CD14-positive monocyte (primary cell): Measurements from ENCODE around the gene FBLL1. TPM values are rescaled to one million over a fixed set of nuclear protein-coding genes. Genes with fewer than 3 reads are reported as not detected.

Experiments
- DNase-seq, 3 donors: peaks; one replicate each; pipeline ENCODE4 v3.0.0-alpha.2; 2011 to 2022
- H2AFZ ChIP-seq: 2 replicates; pipeline ENCODE4 v1.6.0; 2012; ENCODE audit warnings: mild to moderate bottlenecking, low read depth, low read length, inconsistent platforms; ENCODE audit not compliant: insufficient read depth, poor library complexity, severe bottlenecking
- H3K27ac ChIP-seq, 2 donors: 1 replicate in 1 of 2; 2 replicates in 1 of 2; pipeline ENCODE4 v1.5.1; 2012 to 2013; ENCODE audit warnings: low read length in 2 of 2, control low read depth in 1 of 2, inconsistent platforms in 1 of 2, low read depth in 1 of 2, mild to moderate bottlenecking in 1 of 2
- H3K27me3 ChIP-seq, 2 donors: one replicate each; pipeline versions ENCODE4 v1.6.0 to v1.6.1; 2011 to 2013; ENCODE audit warnings: low read length in 2 of 2; ENCODE audit not compliant: control insufficient read depth in 2 of 2, insufficient read depth in 2 of 2
- H3K36me3 ChIP-seq, 2 donors: replicated peaks in 1 of 2; 1 replicate in 1 of 2; 2 replicates in 1 of 2; pipeline versions ENCODE4 v1.5.1 to v1.6.1; 2012 to 2013; ENCODE audit warnings: low read length in 2 of 2, control low read depth in 1 of 2, inconsistent platforms in 1 of 2, mild to moderate bottlenecking in 1 of 2; ENCODE audit not compliant: insufficient read depth in 2 of 2, control insufficient read depth in 1 of 2
- H3K4me1 ChIP-seq, 2 donors: 1 replicate in 1 of 2; 2 replicates in 1 of 2; pipeline versions ENCODE4 v1.5.1 to v1.6.1; 2012 to 2013; ENCODE audit warnings: low read length in 2 of 2, control low read depth in 1 of 2, inconsistent platforms in 1 of 2, mild to moderate bottlenecking in 1 of 2, moderate library complexity in 1 of 2; ENCODE audit not compliant: insufficient read depth in 2 of 2, control insufficient read depth in 1 of 2
- H3K4me2 ChIP-seq: replicated peaks from 2 replicates; pipeline ENCODE3; 2012; ENCODE audit warnings: low read length, moderate library complexity, mild to moderate bottlenecking; ENCODE audit not compliant: poor library complexity, severe bottlenecking; ENCODE audit errors: extremely low read depth
- H3K4me3 ChIP-seq, 3 experiments: fragments of 200-600 bp in 1 of 3; sonication (generic) in 1 of 3; replicated peaks in 1 of 3; 1 replicate in 2 of 3; 2 replicates in 1 of 3; pipeline ENCODE4 v1.5.1; 2011 to 2013; ENCODE audit warnings: low read length in 3 of 3, mild to moderate bottlenecking in 3 of 3, control low read depth in 2 of 3, low read depth in 2 of 3, inconsistent platforms in 1 of 3, moderate library complexity in 1 of 3
- H3K79me2 ChIP-seq: 2 replicates; pipeline ENCODE4 v1.6.0; 2012; ENCODE audit warnings: mild to moderate bottlenecking, control low read depth, inconsistent platforms, low read length, moderate library complexity; ENCODE audit not compliant: insufficient read depth
- H3K9ac ChIP-seq: 2 replicates; pipeline ENCODE4 v1.6.0; 2017; ENCODE audit warnings: low read length, mild to moderate bottlenecking; ENCODE audit not compliant: insufficient read depth, poor library complexity, severe bottlenecking
- H3K9me3 ChIP-seq, 2 donors: replicated peaks in 1 of 2; 1 replicate in 1 of 2; 2 replicates in 1 of 2; pipeline versions ENCODE4 v1.5.1 to v1.6.1; 2012 to 2013; ENCODE audit warnings: low read length in 2 of 2, control low read depth in 1 of 2; ENCODE audit not compliant: control insufficient read depth in 1 of 2, insufficient read depth in 1 of 2
- H4K20me1 ChIP-seq: 2 replicates; pipeline ENCODE4 v1.6.0; 2012; ENCODE audit warnings: mild to moderate bottlenecking, low read length, control low read depth, moderate library complexity; ENCODE audit not compliant: insufficient read depth
- H3K27ac Mint-ChIP-seq, 7 donors: one replicate each; pipeline ENCODE4 v1.8.0; 2020; ENCODE audit warnings: mild to moderate bottlenecking in 7 of 7, mixed read lengths in 7 of 7, moderate library complexity in 6 of 7, inconsistent platforms in 2 of 7
- H3K27me3 Mint-ChIP-seq, 3 donors: one replicate each; pipeline ENCODE4 v1.8.0; 2021 to 2022; ENCODE audit warnings: low read depth in 3 of 3, mild to moderate bottlenecking in 3 of 3, mixed read lengths in 3 of 3, moderate library complexity in 3 of 3, inconsistent platforms in 1 of 3
- H3K36me3 Mint-ChIP-seq, 2 donors: one replicate each; pipeline ENCODE4 v1.8.0; 2020; ENCODE audit warnings: mixed read lengths in 2 of 2, inconsistent platforms in 1 of 2, mild to moderate bottlenecking in 1 of 2
- H3K4me1 Mint-ChIP-seq: one replicate; pipeline ENCODE4 v1.8.0; 2020; ENCODE audit warnings: mild to moderate bottlenecking, mixed read lengths
- H3K4me3 Mint-ChIP-seq, 2 donors: one replicate each; pipeline ENCODE4 v1.8.0; 2020; ENCODE audit warnings: mild to moderate bottlenecking in 2 of 2, mixed read lengths in 2 of 2, moderate library complexity in 1 of 2
- H3K9me3 Mint-ChIP-seq, 7 donors: one replicate each; pipeline ENCODE4 v1.8.0; 2020 to 2022; ENCODE audit warnings: mixed read lengths in 7 of 7, mild to moderate bottlenecking in 6 of 7, moderate library complexity in 6 of 7, inconsistent platforms in 2 of 7
- WGBS: methylation state at CpG from one replicate; pipeline ENCODE4 v1.1.5; 2013; ENCODE audit warnings: missing lambda C conversion rate; ENCODE audit not compliant: insufficient coverage; 5-methylcytosine and 5-hydroxymethylcytosine counted together
- intact Hi-C, 2 donors: fragments of 100-400 bp; cut with micrococcal nuclease; formaldehyde crosslinking; loops; one replicate each; pipeline versions ENCODE4 v1.15.0 to v1.15.1; 2023
- polyA plus RNA-seq, 3 donors: library from polyadenylated mRNA; depleted of rRNA in 1 of 3; unstranded in 2 of 3; stranded (reverse) in 1 of 3; fragments of 300-500 nt in 2 of 3; fragments of >200 nt in 1 of 3; fragmentation: Illumina TruSeq in 2 of 3; gene quantifications; 1 replicate in 2 of 3; 2 replicates in 1 of 3; pipeline ENCODE4 v1.2.3, GENCODE V29; 2012 to 2021
- small RNA-seq: library from RNA; depleted of rRNA; stranded (forward); fragments of <200 nt; gene quantifications from one replicate; pipeline ENCODE3, GENCODE V24; 2012; ENCODE audit warnings: low read depth; ENCODE audit not compliant: insufficient read length
- TF ChIP-seq, protein P1 (sequence below): fragments of 200-600 bp; IDR thresholded peaks from one replicate; pipeline ENCODE4 v1.8.0; 2022; ENCODE audit warnings: antibody characterized with exemption, mild to moderate bottlenecking

Gene FBLL1
- polyA plus RNA-seq, 3 donors = 0.08 TPM; not detected in 2

GRCh38 chr5:168579488-168580226, 50.6 kb downstream of the FBLL1 start:
- H3K9ac ChIP-seq = peak overlapping the region; percentile 92
- peaks cover 36% of the 10 kb centered on the region for H4K20me1 ChIP-seq
- H3K9me3 ChIP-seq = no peaks in the 10 kb centered on the region
- H2AFZ ChIP-seq = peak overlapping the region; percentile 89
- no peaks in the 10 kb centered on the region for H3K27me3 ChIP-seq
- TF ChIP-seq, protein P1, sequence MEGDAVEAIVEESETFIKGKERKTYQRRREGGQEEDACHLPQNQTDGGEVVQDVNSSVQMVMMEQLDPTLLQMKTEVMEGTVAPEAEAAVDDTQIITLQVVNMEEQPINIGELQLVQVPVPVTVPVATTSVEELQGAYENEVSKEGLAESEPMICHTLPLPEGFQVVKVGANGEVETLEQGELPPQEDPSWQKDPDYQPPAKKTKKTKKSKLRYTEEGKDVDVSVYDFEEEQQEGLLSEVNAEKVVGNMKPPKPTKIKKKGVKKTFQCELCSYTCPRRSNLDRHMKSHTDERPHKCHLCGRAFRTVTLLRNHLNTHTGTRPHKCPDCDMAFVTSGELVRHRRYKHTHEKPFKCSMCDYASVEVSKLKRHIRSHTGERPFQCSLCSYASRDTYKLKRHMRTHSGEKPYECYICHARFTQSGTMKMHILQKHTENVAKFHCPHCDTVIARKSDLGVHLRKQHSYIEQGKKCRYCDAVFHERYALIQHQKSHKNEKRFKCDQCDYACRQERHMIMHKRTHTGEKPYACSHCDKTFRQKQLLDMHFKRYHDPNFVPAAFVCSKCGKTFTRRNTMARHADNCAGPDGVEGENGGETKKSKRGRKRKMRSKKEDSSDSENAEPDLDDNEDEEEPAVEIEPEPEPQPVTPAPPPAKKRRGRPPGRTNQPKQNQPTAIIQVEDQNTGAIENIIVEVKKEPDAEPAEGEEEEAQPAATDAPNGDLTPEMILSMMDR = no peak
- intact Hi-C loops = loop anchor here (5.0 kb wide), 1 partner anchor 92 kb away; the partner anchor contains the start of gene RARS1 (in 2 of the 2)
- peaks cover 37% of the 10 kb centered on the region for H3K4me1 Mint-ChIP-seq
- peaks cover 45% of the 10 kb centered on the region for H3K79me2 ChIP-seq
- peak overlapping the region; percentile 44 to 82 (median 77) for H3K4me3 ChIP-seq
- peak overlapping the region; percentile 87 to 97 (median 94) for H3K27ac Mint-ChIP-seq
- 3% methylated on average over 52 of the region's 52 CpGs for WGBS
- H3K4me2 ChIP-seq = peak overlapping the region; percentile 76
- peak overlapping the region; percentile 85 to 96 for H3K4me3 Mint-ChIP-seq
- H3K4me1 ChIP-seq = peaks cover 21 to 27% of the 10 kb centered on the region in 2 donors
- peak; percentile 97 to 99 (median 98) for DNase-seq
- H3K36me3 ChIP-seq = no peaks in the 10 kb centered on the region
- H3K27ac ChIP-seq = peak overlapping the region; percentile 82 to 88
- H3K36me3 Mint-ChIP-seq = no peaks in the 10 kb centered on the region
- peaks cover 0 to 6% (median 0%) of the 10 kb centered on the region in 3 donors for H3K27me3 Mint-ChIP-seq
- peaks cover 0 to 3% (median 0%) of the 10 kb centered on the region in 7 donors for H3K9me3 Mint-ChIP-seq

GRCh38 chr5:168580227-168580508, 51.1 kb downstream of the FBLL1 start:
- intact Hi-C loops = no loop called here
- Histone ChIP-seq H3K27ac (peak overlapping the region; percentile 82 to 88), H3K9ac (peak overlapping the region; percentile 92), H4K20me1 (peaks cover 31% of the 10 kb centered on the region), H3K27me3 (no peaks in the 10 kb centered on the region), H3K4me1 (peaks cover 21 to 27% of the 10 kb centered on the region in 2 donors), H3K4me3 (peak overlapping the region; percentile 44 to 82 (median 77)), H2AFZ (peak overlapping the region; percentile 89), H3K36me3 (no peaks in the 10 kb centered on the region), H3K9me3 (no peaks in the 10 kb centered on the region), H3K79me2 (peaks cover 40% of the 10 kb centered on the region), H3K4me2 (peak overlapping the region; percentile 76)
- Mint-ChIP-seq H3K9me3 (peaks cover 0 to 3% (median 0%) of the 10 kb centered on the region in 7 donors), H3K4me1 (peaks cover 38% of the 10 kb centered on the region), H3K27me3 (peaks cover 0 to 6% (median 0%) of the 10 kb centered on the region in 3 donors), H3K27ac (peak overlapping the region; percentile 87 to 97 (median 94)), H3K4me3 (peak overlapping the region; percentile 85 to 96), H3K36me3 (no peaks in the 10 kb centered on the region)
- DNase-seq = no peak
- TF ChIP-seq, protein P1 = no peak
- 61% methylated on average over 3 of the region's 3 CpGs for WGBS

Small RNA genes within 50 kb of the gene (small RNA-seq; reads per million reads assigned to genes)
- 15.4 reads per million, percentile 83 among the genes with 10 or more reads in this experiment for gene MIR103A1

Other genes with a start within 250 kb of the FBLL1 start
- gene WWC1, start 237.7 kb upstream of the FBLL1 start, polyA plus RNA-seq = not detected
- 10 to 100 TPM; 16.1 to 27.0 (median 23.2) TPM for gene RARS1, start 42.8 kb upstream of the FBLL1 start, polyA plus RNA-seq
- 10 to 100 TPM in 1 of 3 donors, 1 to 10 TPM in 2; 9.0 to 11.9 (median 9.3) TPM for gene PANK3, start 50.1 kb downstream of the FBLL1 start, polyA plus RNA-seq